EL (cell line): ENCODE measurements around the gene KCTD15.
A peak's percentile ranks its signal among the peaks of the same experiment; 100 is the strongest.
"Not testable (repeated sequence)": the region's sequence is repeated elsewhere in the genome, so short reads cannot be mapped to it uniquely, and the experiment has no call there.

Experiments used
- DNase-seq: peaks from one replicate; pipeline ENCODE4 v3.0.0-alpha.2; 2016

KCTD15 gene

DNA sequence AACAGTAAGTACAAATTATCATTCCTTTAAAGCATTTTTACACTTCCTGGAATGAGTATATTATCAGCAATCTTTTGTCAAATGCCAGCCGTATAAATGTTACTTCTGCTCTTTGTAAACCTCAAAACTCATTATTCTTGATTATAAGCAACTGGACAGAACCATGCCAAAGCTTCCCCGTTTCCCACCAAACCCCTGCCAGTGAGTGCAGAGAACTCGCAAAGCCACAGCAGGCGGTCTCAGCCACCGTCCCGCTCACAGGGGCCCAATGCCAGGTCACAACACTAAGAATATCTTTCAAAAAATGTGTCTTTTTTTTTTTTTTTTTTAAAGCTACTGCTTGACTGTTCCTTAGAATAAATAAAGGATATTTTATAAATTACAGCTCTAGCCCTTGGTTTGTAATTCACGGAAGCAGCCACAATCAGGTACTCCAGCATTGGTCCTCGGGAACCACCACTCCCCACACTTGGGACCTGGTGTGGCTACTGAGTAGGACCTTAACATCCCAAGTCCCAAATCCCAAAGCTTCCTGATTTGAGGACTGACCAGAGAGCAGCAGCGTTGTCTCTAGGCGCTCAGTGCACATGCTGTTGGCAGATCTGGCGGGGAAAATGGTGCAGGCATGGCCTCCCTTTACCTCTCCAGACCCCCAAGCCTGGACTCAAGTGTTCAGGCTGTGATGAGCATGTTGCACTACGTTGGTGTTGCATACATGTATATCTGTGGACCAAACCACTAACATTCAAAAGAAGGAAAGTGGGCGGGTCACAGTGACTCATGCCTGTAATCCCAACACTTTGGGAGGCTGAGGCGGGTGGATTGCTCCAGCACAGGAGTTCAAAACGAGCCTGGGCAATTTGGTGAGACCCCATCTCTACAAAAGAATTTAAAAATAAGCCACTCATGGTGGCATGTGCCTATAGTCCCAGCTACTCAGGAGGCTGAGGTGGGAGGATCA is 19.0 kb downstream of the KCTD15 start:
- peak; percentile 32 for DNase-seq

DNA sequence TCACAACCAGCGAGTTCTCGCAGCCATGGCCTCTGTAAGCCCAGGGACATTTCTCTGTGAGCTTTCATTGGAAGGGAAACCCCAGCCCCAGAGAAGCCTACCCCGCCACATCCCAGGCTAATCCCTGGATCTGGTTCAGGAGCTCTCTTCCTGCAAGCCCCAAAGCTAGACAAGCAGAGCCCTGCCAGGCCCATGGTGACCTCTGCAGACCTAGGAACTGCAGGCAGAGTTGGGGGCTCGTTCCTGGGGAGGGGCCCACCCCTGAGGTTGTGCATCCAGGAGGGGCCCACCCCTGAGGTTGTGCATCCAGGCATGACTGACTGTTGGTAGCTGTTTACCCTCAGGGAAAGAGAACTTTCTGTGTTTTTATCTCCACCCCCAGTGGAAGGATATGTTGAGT is 21.7 kb downstream of the KCTD15 start:
- DNase-seq: no peak

DNA sequence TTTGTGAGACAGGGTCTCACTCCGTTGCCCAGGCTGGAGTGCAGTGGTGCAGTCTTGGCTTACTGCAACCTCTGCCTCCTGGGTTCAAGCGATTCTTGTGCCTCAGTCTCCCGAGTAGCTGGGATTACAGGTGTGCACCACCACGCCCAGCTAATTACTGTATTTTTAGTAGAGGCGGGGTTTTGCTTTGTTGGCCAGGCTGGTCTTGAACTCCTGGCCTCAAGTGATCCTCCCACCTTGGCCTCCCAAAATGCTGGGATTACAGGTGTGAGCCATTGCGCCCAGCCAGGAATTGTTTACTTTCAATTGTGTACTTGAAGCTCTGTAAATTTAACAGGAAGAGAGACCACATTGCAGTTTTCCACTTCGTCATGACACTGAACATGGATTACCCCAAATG is 22.4 kb downstream of the KCTD15 start:
- DNase-seq: not testable (repeated sequence)

DNA sequence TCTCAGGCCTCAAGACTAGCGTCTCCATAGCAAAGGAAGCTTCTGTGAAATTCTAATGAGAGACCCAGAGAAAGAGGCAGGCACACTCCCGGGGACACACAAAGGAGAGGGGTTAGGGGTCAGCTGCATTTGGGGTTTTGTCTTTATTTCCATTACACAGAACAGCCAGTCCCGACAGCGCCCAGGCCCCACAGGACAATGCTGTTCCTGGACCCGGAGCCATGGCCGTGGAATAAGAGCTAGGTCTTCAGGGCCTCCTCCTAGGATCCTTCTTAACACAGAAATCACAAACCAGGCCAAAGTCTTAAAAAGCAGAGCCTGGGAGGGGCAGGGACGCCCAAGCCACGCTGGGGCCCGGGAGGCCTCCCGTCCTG is 22.8 kb downstream of the KCTD15 start:
- no peak for DNase-seq

DNA sequence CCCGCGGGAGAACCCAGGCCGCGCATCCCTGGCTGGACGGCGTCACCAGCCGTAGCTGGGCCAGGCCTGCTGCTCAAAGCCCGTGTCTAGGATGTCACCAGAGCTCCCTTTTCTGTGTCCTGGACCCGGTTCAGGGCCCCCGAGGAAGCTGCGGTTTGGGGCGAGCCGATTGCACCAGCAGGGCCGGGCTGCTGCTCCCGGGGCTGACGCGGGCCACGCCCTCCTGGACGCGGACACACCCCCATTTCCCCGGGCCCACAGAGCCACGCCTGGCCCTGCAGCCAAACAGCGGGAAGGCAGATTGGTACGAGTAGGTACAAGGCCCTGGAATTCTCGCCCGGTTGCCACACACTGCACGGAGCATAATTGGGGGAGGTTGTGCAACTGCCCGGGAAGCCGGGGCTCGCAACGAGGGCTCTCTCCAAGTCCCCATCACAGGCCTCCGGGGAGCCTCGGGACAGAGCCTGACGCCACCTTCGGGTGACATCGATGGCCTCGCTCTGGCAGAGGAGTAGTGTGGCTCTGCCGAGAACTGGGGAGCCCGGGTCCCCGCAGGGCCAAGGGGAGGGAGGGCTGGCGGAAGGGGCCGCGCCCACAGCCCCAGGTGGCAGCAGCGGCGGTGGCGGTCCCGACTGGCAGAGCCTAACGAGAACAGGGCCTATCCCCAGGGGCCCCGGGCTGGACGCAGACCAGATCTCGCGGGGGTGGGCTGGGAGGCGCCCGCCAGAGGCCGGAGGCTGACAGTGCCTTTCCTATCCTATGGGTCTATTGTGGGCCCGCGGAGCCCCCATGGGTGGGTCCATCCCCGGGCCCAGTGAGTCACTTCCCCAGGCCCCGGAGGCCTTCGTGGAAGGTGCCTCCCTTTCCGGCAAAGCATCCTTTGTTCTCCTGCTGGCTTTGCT is 23.5 kb downstream of the KCTD15 start:
- peak; percentile 76 for DNase-seq

DNA sequence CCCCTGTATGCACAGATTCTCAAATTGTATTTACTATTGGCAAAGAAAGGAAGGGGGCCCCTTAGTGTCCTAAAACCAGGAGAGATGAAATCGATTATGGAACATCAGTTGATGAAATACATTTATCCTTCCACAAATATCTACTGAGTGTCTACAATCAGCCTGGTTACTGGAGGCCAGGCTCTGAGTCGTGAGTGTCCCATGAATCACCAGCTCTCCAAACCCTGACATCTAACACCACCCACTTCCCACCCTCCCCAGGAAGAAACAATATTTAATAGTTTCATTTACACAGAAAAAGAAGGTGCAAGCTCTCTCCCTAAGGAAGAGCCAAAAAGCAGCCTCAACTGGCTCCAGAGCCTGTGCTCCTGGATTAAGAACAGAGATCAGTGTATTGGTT is 25.2 kb downstream of the KCTD15 start:
- no peak for DNase-seq

DNA sequence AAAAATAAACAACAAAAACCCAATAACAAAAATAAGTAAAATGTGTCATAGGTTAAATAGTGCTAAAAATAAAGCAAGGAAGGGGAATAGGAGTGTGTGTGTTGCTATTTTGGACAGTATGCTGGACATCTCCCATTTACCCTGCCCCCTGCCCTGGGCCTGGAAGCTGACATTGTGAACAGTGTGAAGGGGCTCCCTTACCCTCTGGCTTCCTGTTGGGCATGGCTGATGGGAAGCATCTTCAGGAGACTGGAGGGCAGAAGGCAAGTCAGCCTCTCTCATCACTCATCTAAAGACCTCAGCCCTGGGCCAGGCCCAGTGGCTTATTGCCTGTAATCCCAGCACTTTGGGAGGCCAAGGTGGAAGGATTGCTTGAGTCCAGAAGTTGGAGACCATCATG is 26.7 kb downstream of the KCTD15 start:
- DNase-seq: no peak

DNA sequence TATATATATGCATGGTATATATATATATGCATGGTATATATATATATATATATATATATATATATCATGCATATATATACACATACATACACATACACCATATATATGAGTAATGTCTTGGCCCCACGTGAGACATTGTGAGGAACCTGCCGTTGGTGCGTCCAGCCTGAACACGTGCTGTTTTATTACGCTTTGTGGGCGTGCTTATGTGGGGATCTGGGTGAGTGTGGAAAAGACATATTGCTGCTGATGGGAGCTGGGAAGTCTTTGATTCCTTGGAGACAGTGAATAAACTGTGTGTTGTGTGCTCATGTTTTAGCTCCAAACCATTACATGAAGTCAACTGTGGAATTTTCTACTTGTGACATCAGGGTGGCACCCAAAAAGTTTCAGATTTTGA is 28.9 kb downstream of the KCTD15 start:
- DNase-seq: no peak

DNA sequence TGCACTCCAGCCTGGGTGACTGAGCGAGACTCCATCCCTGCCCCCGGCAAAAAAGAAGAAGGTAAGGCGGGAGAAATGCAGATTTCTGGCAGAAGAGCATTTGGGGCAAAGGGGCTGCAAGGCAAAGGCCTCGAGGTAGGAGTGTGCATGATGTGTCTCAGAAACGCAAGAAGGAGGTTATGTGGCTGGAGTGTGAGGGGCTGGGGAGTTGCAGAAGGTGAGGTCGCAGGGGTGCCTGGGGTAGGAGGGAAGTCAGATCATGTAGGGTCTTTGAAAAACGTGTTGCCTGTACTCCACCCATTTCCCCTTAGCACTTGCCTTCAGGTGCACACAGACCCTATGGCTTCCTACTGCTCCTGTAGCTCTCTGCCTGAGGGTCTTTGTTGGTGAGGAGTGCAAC is 29.9 kb downstream of the KCTD15 start:
- no peak for DNase-seq

DNA sequence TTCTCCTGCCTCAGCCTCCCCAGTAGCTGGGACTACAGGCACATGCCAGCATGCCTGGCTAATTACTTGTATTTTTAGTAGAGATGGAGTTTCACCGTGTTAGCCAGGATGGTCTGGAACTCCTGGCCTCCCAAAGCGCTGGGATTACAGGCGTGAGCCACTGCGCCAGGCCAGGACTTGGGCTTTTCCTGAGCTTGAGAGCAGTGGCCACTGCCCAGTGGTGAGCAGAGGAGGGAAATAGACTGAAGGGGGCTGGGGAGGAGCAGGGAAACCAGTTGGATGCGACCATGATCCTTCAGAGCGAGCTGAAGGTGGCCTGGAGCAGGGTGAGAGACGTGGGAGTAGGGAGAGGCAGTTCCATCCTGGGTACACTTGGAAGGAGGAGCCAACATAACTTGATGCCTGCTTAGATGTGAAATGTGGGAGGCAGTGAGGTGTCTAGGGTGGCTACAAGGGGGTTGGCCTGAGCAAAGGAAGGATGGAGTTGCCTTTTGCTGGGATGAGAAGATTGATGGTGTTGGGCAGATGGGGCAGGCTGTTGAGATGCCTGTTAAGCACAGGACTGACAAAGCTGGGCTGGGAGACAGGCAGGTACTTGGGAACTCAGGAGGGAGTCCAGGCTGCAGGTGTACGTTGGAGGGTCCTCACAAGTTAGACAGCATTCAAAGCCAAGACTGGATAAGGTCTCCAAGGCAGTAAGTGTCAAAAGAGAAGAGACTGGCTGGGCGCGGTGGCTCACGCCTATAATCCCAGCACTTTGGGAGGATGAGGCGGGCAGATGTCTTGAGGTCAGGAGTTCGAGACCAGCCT is 31.8 kb downstream of the KCTD15 start:
- no peak for DNase-seq

DNA sequence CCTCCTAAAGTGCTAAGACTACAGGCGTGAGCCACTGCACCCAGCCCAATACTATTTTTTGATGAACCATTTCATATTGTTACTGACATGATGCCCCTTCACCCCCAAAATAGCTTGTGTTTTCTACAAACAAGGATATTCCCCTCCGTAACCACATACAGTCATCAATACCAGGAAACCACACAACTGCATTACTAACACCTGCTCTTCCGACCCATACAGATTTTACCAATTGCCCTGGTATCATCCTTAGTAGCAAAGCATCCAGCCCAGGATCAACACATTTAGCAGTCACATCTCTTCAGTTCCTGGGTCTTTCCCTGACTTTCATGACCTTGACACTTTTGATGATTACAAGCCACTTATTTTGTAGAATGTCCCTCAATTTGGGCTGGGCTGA is 33.6 kb downstream of the KCTD15 start:
- DNase-seq: no peak

DNA sequence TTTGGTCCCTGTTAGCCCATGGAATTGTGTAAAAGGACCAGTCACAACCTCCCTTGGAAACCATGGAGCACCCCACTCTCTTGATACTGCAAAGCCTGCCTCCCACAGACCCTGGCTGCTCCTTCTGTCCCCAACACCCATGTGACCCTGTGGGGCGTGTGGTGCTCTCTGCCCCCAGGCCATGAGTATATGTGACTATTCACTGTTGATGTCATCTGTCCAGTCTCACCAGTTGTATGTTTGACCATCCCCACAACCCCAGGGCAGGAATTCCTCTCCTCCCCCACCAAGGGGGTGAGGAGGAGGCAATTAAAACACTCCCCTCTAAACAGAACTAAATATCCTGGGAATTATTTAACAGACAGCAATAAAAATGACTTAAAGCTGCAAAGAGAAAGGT is 35.2 kb downstream of the KCTD15 start:
- DNase-seq: no peak

DNA sequence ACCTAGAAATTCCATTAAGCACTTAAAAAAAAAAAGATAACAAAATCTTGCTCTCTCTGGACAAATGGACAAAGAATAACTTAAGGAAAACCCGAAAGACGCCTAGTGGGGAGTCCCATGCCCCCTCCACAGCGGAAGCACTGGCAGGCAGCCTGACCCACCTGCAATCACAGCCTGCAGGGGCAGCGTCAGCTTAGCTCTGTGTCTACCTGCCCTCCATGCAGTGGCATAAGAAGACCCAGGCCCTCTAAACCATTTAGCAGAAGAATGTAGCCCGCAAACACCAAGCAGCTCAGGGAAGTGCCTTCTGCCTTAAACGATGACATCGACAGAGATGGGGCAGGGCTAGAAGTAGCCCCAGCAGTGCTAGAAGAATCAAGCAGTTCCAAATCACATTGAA is 36.0 kb downstream of the KCTD15 start:
- DNase-seq: no peak

DNA sequence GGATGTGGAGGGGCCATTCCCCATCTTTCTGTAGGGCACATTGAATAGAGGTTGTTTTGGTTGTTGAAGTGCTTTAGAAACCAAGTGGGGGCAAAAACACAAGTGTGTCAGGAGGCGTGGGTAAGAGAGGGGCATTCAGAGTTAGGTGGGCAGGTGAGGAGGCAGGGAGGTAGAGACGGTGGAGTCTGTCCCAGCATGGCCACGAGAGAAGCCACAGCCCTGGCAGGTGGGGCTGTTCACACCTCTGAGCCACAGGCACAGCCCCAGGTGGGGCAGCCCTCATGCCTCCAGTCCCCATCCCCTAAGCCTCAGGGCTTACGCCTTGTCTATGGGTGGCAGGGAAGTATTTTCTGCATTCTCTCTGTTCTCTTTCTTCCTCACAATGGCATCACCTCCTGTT is 43.7 kb downstream of the KCTD15 start:
- DNase-seq: no peak

DNA sequence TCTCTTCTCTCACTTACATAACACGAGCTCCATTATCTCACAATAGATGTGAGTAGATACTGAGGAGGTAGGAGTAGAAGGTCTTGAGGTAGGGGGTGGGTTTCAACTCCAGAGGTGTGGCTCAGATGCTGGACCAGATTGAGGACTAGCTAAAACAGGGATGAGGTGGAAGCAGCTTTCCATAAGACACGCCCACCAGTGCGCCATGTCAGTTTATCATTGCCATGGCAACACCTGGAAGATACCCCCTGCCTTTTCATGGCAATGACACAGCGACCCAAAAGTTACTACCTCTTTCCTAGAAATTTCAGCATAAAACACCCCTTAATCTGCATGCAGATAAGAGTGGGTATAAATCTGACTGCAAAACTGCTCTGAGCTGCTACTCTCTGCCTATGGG is 44.1 kb downstream of the KCTD15 start:
- DNase-seq: no peak

DNA sequence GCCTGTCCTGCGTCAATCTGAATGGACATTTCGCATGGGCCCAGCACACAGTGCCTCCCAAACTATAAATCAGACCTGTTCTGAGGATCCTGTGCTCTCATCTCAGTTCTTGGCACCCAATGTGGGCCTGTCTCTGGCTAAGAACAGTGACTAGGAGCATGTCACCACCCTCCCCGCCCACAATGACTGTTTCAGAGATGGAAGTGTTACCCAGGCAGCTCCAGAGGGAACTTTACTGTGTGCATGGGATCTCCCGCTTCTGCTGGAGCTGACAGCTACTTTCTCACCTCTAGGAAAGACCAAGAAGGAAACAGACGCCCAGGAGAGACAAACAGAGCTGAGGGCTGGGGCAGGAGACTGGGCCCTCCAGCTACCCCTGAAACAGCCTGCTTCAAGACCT is 45.0 kb downstream of the KCTD15 start:
- DNase-seq: no peak

DNA sequence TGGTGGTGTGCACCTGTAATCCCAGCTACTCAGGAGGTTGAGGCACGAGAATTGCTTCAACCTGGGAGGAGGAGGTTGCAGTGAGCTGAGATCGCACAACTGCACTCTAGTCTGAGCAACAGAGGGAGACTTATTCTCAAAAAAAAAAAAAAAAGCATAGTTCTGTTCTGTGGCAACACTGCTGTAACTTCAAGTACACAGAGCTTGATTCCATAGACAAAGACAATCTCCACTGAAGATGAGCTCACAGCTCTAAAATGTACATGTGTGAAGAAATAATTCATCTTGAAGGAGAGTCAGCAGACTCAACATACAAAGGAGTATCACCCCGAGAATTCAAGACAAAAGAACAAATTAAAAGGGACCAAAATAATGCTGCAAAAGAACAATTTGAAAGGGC is 47.8 kb downstream of the KCTD15 start:
- DNase-seq: no peak

DNA sequence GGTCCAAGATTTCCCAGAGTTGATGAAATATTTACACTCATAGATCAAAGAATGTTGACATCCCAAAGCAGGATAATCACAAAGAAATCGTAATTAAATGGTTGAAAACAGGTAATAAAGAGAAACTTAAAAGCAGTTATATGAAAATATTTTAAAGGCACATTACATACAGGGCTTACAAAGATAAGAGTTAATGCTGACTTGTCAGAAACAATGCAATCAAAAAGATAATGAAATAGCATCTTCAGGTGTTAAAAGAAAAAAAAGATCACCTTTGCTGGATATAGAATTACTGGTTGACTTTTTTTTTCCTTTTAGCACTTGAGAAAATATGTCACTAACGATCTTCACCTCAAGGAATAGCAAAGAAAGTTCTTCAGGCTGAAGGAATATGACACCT is 48.8 kb downstream of the KCTD15 start:
- DNase-seq: no peak

DNA sequence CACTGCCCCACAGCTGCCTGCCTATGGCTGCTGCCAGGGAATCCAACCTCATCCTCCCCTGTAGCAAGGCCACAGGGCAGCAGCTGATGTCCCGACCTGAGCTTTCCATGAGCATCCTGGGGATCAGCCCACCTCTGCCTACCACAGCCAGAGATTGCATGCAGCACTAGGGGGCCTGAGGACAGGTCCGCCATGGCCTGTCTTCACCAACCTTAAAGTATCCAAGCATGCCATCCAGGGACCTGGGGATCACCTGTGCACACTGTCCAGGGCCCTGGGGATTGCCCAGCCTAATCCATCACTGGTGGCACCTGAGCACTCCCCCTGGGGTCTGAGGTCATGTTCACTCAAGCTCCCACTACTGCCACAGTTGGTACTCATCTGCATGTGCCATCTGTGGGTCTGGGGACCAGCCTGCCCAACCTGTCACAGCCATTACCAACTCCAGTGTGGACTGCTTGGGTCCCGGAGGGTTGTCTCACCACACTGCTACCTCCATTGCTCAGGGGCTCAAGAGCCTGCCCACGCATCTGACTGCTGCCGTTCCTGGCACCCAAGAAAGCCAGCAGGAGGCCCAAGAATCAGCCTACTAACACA is 53.0 kb downstream of the KCTD15 start:
- no peak for DNase-seq

DNA sequence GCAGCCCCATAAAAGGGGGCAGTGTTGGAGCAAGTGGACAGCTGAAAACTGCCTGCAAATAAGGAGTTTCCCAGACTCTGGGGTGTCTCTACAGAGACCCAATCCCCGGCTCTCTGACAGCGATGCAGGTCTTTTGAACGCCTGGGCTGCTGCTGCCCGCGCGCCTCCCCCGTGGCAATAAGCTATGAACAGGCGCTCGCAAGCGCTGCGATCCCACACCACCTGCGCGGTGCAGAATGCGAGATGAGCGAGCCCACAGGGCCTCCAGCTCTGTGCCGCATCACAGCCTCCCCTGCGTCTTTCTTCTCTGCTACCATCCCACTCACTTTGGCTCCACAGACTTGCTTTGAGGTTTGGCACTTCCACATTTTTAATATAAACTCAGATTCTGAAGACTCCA is 62.3 kb downstream of the KCTD15 start:
- no peak for DNase-seq

DNA sequence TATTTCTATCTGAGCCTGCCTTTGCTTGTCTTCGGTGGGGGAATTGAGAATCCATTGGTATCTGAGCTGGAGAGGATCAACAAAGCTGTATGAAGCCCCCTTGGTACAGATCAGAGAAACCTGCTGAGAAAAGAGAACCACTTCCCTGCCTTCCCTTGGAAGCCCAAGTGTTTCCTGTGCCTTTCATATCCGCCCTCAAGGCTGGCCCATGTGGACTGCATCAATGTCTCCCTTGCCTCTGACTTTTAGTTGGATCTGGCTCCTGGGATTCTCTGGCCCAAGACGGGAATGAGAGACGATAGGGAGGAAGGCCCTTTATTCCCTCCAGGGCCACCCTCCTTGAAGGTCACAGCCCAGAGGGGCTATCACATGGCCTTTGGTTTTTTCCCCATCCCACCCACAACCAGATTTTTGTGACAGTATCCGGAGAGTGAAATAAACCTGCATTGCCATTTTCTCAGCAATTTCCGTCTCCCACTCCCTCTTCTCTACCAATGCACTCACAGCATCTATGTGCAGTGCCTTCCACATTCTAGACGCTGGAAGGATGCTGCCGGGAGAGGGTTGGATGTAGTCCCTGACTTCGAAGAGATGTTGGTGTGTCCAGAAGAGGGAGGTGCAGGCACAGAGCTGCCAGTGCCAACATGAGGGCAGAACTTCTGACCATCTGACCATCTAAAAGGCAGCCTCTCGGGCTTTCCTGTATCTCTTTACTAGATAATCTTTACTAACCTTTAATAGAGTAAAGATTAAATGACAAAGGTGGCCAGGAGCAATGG is 63.8 kb downstream of the KCTD15 start:
- DNase-seq: no peak

DNA sequence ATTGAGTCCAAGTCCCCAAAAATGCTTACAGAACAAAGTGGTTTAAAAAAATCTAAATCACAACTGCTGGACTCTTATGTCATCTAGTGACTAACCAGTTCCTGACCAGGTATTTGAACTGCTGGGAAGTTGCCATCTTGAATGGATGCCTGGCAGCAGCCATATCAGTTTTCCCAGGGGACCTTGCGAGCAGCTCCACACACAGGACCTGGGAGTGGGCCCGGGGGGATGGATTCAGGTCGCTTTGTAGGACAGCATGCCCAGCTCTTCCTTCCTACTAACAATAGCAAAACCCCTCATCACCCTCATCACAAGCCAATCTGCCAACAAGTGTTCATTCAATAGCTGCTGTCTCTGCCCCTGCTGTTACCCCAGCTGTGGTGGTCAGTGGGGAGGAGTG is 65.3 kb downstream of the KCTD15 start:
- no peak for DNase-seq
